Uterus (tissue), 4 donors: ENCODE results near the gene NUBPL. TPM values are rescaled to one million over a fixed set of nuclear protein-coding genes. Genes with fewer than 3 reads are reported as not detected.

Source experiments
- DNase-seq, 2 donors: peaks; one replicate each; pipeline ENCODE4 v3.0.0-alpha.2; 2019 to 2020
- H3K27ac ChIP-seq, 2 donors: fragments of 200-600 bp; sonication (generic); 1 replicate in 1 of 2; 2 replicates in 1 of 2; pipeline ENCODE4 v1.5.1; 2016 to 2018
- H3K27me3 ChIP-seq, 2 donors: fragments of 200-600 bp; sonication (generic); one replicate each; pipeline ENCODE4 v1.5.1; 2018 to 2019; ENCODE audit warnings: control low read depth in 1 of 2
- H3K36me3 ChIP-seq, 2 donors: fragments of 200-600 bp; sonication (generic); one replicate each; pipeline ENCODE4 v1.5.1; 2019; ENCODE audit warnings: control low read depth in 1 of 2
- H3K4me1 ChIP-seq, 2 donors: fragments of 200-600 bp; sonication (generic); one replicate each; pipeline ENCODE4 v1.5.1; 2018 to 2019; ENCODE audit warnings: control low read depth in 1 of 2
- H3K4me3 ChIP-seq, 2 donors: fragments of 200-600 bp; sonication (generic); 1 replicate in 1 of 2; 2 replicates in 1 of 2; pipeline ENCODE4 v1.5.1; 2018 to 2019; ENCODE audit warnings: mild to moderate bottlenecking in 1 of 2
- H3K9me3 ChIP-seq, 2 donors: fragments of 200-600 bp; sonication (generic); one replicate each; pipeline ENCODE4 v1.5.1; 2019; ENCODE audit warnings: control low read depth in 1 of 2
- CTCF ChIP-seq, 4 experiments: fragments of 200-600 bp in 2 of 4; fragments of 450-650 bp in 2 of 4; sonication (generic) in 2 of 4; IDR thresholded peaks; one replicate each; pipeline ENCODE4 v1.5.1; 2016 to 2019; ENCODE audit warnings: antibody characterized with exemption in 4 of 4, mild to moderate bottlenecking in 2 of 4, moderate library complexity in 1 of 4
- POLR2A ChIP-seq, 2 donors: fragments of 450-650 bp; IDR thresholded peaks; one replicate each; pipeline ENCODE4 v1.6.1; 2016; ENCODE audit warnings: antibody characterized with exemption in 2 of 2, mild to moderate bottlenecking in 1 of 2, moderate library complexity in 1 of 2
- intact Hi-C: fragments of 100-400 bp; cut with DNase I; formaldehyde crosslinking; loops from one replicate; pipeline ENCODE4 v1.15.1; 2023; ENCODE audit warnings: low total_unique reads
- small RNA-seq: library from RNA; depleted of rRNA; stranded (forward); fragments of <200 nt; gene quantifications from one replicate; pipeline ENCODE3, GENCODE V24; 2016
- total RNA-seq, 4 donors: library from RNA; depleted of rRNA in 3 of 4; stranded (reverse); fragments of >200 nt in 3 of 4; gene quantifications; one replicate each; pipeline versions ENCODE4 v1.1.0 to v1.2.4, GENCODE V29; 2014 to 2023
- donor health status: DM: yes; HTN: yes; CAD: no.

The NUBPL gene
- total RNA-seq, 4 donors from 2014 or later: 1.5 to 31.5 (median 12.2) TPM

GRCh38 chr14:31898838-31899528 lies 337.8 kb downstream of the NUBPL start:
- Histone ChIP-seq H3K4me3 (no peak overlapping the region), H3K9me3 (no peaks in the 10 kb centered on the region), H3K27ac (no peak overlapping the region), H3K4me1 (no peaks in the 10 kb centered on the region), H3K27me3 (no peaks in the 10 kb centered on the region), H3K36me3 (no peaks in the 10 kb centered on the region)
- TF ChIP-seq POLR2A (IDR thresholded peaks at IDR 0.05) (no peak), CTCF (IDR thresholded peaks at IDR 0.05) (no peak)
- intact Hi-C loops: no loop called here
- no peak for DNase-seq

GRCh38 chr14:31902002-31902401 lies 340.8 kb downstream of the NUBPL start:
- TF ChIP-seq POLR2A (IDR thresholded peaks at IDR 0.05) (no peak), CTCF (IDR thresholded peaks at IDR 0.05) (no peak)

GRCh38 chr14:31902945-31903646 lies 341.9 kb downstream of the NUBPL start:
- H3K36me3 ChIP-seq: no peaks in the 10 kb centered on the region
- no peak for DNase-seq
- H3K27ac ChIP-seq: no peak overlapping the region
- no peaks in the 10 kb centered on the region for H3K27me3 ChIP-seq
- no peak overlapping the region for H3K4me3 ChIP-seq
- H3K9me3 ChIP-seq: no peaks in the 10 kb centered on the region
- TF ChIP-seq POLR2A (IDR thresholded peaks at IDR 0.05) (no peak), CTCF (IDR thresholded peaks at IDR 0.05) (no peak)
- intact Hi-C loops: no loop called here
- no peaks in the 10 kb centered on the region for H3K4me1 ChIP-seq

More at GRCh38 chr14:31902002-31902401, 340.8 kb downstream of the NUBPL start:
- no peaks in the 10 kb centered on the region for H3K27me3 ChIP-seq
- H3K4me1 ChIP-seq: no peaks in the 10 kb centered on the region
- no peaks in the 10 kb centered on the region for H3K36me3 ChIP-seq
- no peak overlapping the region for H3K27ac ChIP-seq
- H3K4me3 ChIP-seq: no peak overlapping the region
- no peaks in the 10 kb centered on the region for H3K9me3 ChIP-seq
- intact Hi-C loops: no loop called here
- no peak for DNase-seq

- TF ChIP-seq CTCF (IDR thresholded peaks at IDR 0.05): no peak
- H3K36me3 ChIP-seq: no peaks in the 10 kb centered on the region
- no peaks in the 10 kb centered on the region for H3K9me3 ChIP-seq
- H3K27ac ChIP-seq: no peak overlapping the region
- H3K27me3 ChIP-seq: no peaks in the 10 kb centered on the region
- H3K4me3 ChIP-seq: no peak overlapping the region
- no peaks in the 10 kb centered on the region for H3K4me1 ChIP-seq
- no peak for DNase-seq
- intact Hi-C loops: no loop called here
Measured at GRCh38 chr14:31909977-31910376, 348.8 kb downstream of the NUBPL start.

Small RNA genes lying within 50 kb of the gene (small RNA-seq; reads per million reads assigned to genes)
- gene RNU6-455P (not detected), gene RNU6-602P (not detected)

Other genes with a start within 250 kb of the NUBPL start
- 10 to 100 TPM; 14.6 to 56.8 (median 38.8) TPM for gene HEATR5A, start 140.9 kb upstream of the NUBPL start, total RNA-seq
- gene DTD2, start 103.9 kb upstream of the NUBPL start, total RNA-seq: 10 to 100 TPM in 3 of 4 donors, 1 to 10 TPM in 1; 8.2 to 88.2 (median 36.3) TPM
- not detected for gene GPR33, start 73.4 kb upstream of the NUBPL start, total RNA-seq